Stomach (tissue), 9 donors: ENCODE data around the gene GORASP1. TPM values are rescaled to one million over a fixed set of nuclear protein-coding genes. Genes with fewer than 3 reads are reported as not detected.

Source experiments
- DNase-seq, 2 donors: peaks; one replicate each; pipeline versions ENCODE4 v3.0.0 to v3.0.0-alpha.2; 2013 to 2019
- H3K27ac ChIP-seq, 5 donors: fragments of 200-600 bp in 4 of 5; sonication (generic) in 4 of 5; one replicate each; pipeline ENCODE4 v1.5.1; 2013 to 2019; ENCODE audit warnings: mild to moderate bottlenecking in 1 of 5, moderate library complexity in 1 of 5
- H3K27me3 ChIP-seq, 3 donors: fragments of 200-600 bp; sonication (generic); one replicate each; pipeline ENCODE4 v1.5.1; 2017 to 2019; ENCODE audit warnings: mixed run types in 1 of 3
- H3K36me3 ChIP-seq, 4 donors: fragments of 200-600 bp; sonication (generic); 1 replicate in 3 of 4; 2 replicates in 1 of 4; pipeline ENCODE4 v1.5.1; 2016 to 2019
- H3K4me1 ChIP-seq, 4 donors: fragments of 200-600 bp; sonication (generic); one replicate each; pipeline ENCODE4 v1.5.1; 2016 to 2019
- H3K4me3 ChIP-seq, 4 donors: fragments of 200-600 bp; sonication (generic) in 3 of 4; one replicate each; pipeline ENCODE4 v1.5.1; 2016 to 2019; ENCODE audit warnings: mild to moderate bottlenecking in 1 of 4
- H3K9me3 ChIP-seq, 4 donors: fragments of 200-600 bp; sonication (generic); one replicate each; pipeline ENCODE4 v1.5.1; 2016 to 2019
- CTCF ChIP-seq, 7 experiments: fragments of 450-650 bp in 4 of 7; fragments of 200-600 bp in 3 of 7; sonication (generic) in 3 of 7; IDR thresholded peaks; one replicate each; pipeline ENCODE4 v1.5.1; 2016 to 2019; ENCODE audit warnings: antibody characterized with exemption in 7 of 7, control low read depth in 2 of 7, mild to moderate bottlenecking in 1 of 7
- EP300 ChIP-seq: sonication (generic); formaldehyde crosslinking; IDR thresholded peaks from one replicate; pipeline ENCODE4 v1.6.1; 2017; ENCODE audit warnings: antibody characterized with exemption
- POLR2A ChIP-seq, 4 donors: fragments of 450-650 bp; IDR thresholded peaks; one replicate each; pipeline ENCODE4 v1.6.1; 2016; ENCODE audit warnings: antibody characterized with exemption in 4 of 4, control low read depth in 2 of 4, mild to moderate bottlenecking in 1 of 4, moderate library complexity in 1 of 4
- POLR2AphosphoS5 ChIP-seq, 3 donors: sonication (generic); formaldehyde crosslinking; IDR thresholded peaks; one replicate each; pipeline ENCODE4 v1.6.1; 2016; ENCODE audit warnings: antibody characterized with exemption in 3 of 3
- WGBS, 5 donors: extraction: QIAGEN DNeasy Blood & Tissue Kit in 3 of 5; methylation state at CpG; one replicate each; pipeline versions ENCODE4 v1.1.5 to v1.1.7; 2013 to 2018; 5-methylcytosine and 5-hydroxymethylcytosine counted together
- intact Hi-C: fragments of 100-400 bp; cut with DNase I; formaldehyde crosslinking; loops from one replicate; pipeline ENCODE4 v1.15.1; 2023; ENCODE audit warnings: low total_unique reads
- polyA plus RNA-seq, 3 donors: library from polyadenylated mRNA; stranded (reverse); fragments of 200-250 nt; gene quantifications; one replicate each; pipeline ENCODE4 v1.2.3, GENCODE V29; 2013
- total RNA-seq, 5 donors: library from RNA; depleted of rRNA; stranded (reverse); fragments of >200 nt; gene quantifications; one replicate each; pipeline versions ENCODE4 v1.1.0 to v1.2.3, GENCODE V29; 2014 to 2016
- donor health status: healthy with polysubstance abuse.
- donor health status: Bipolar disorder and iron deficiency.
- donor health status: healthy.

GORASP1 gene
- total and polyA plus RNA-seq, 8 donors = 9.3 to 68.7 (median 42.5) TPM

GRCh38 chr3:39137435-39137936, 30.1 kb upstream of the GORASP1 start:
- no peak for DNase-seq
- intact Hi-C loops = no loop called here
- Histone ChIP-seq H3K4me3 (no peak overlapping the region), H3K36me3 (peaks cover 10 to 64% (median 36%) of the 10 kb centered on the region in 4 donors), H3K9me3 (no peaks in the 10 kb centered on the region), H3K27ac (no peak overlapping the region), H3K27me3 (no peaks in the 10 kb centered on the region), H3K4me1 (peaks cover 32 to 71% (median 56%) of the 10 kb centered on the region in 4 donors)
- TF ChIP-seq POLR2A (IDR thresholded peaks at IDR 0.05) (no peak), CTCF (IDR thresholded peaks at IDR 0.05) (no peak), POLR2AphosphoS5 (IDR thresholded peaks at IDR 0.05) (no peak), EP300 (no peak)
- WGBS, 5 donors = 93 to 98% (median 97%) methylated on average over 14 to 18 of the region's 18 CpGs

- Histone ChIP-seq H3K27me3 (no peaks in the 10 kb centered on the region), H3K9me3 (no peaks in the 10 kb centered on the region), H3K4me3 (no peak overlapping the region), H3K4me1 (peaks cover 25 to 67% (median 50%) of the 10 kb centered on the region in 4 donors), H3K36me3 (peaks cover 3 to 57% (median 29%) of the 10 kb centered on the region in 4 donors), H3K27ac (no peak overlapping the region)
- intact Hi-C loops = no loop called here
- WGBS, 5 donors = 91 to 95% (median 93%) methylated on average over 16 to 21 of the region's 21 CpGs
- no peak for DNase-seq
- TF ChIP-seq POLR2A (IDR thresholded peaks at IDR 0.05) (no peak), CTCF (IDR thresholded peaks at IDR 0.05) (no peak), POLR2AphosphoS5 (IDR thresholded peaks at IDR 0.05) (no peak), EP300 (no peak)
Observed at GRCh38 chr3:39136533-39137434, 29.4 kb upstream of the GORASP1 start.

DNA sequence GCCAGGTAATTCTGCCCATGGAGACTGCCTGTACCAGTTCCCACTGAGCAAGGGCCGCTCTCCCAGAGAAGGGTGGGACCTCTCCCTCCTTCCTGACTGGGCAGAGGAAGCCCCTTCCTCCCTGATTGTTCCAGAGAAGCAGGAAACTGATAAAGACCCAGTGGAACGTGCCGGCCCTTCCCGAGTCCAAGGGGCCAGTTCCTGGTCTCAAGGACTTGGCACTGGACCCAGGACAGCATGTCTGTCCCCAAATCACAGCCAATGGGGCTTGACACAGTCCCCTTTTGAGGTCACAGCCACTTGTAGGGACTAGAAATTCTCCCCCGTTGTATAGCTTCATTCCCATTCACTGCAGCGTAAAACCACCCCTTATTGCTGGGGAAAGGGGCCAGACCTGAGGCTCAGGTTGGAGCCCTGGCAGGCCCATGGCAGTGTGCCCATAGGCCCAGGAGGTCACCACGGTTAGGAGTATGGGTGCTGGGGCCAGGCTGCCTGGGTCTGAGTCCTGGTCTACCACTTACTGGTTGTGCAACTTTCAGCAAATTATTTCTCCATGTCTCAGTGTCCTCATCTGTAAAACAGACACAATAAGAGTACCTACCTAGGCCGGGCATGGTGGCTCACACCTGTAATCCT, 27.9 kb upstream of the GORASP1 start:
- TF ChIP-seq POLR2A (IDR thresholded peaks at IDR 0.05) (no peak), POLR2AphosphoS5 (IDR thresholded peaks at IDR 0.05) (peak; percentile 19 to 38 (median 34)), CTCF (IDR thresholded peaks at IDR 0.05) (no peak)
- H3K27ac ChIP-seq = peak overlapping the region in 1 of 5 donors; percentile 29
- H3K27me3 ChIP-seq = no peaks in the 10 kb centered on the region
- peak in 1 of 2 donors; percentile 66 for DNase-seq
- no peak overlapping the region for H3K4me3 ChIP-seq
- H3K9me3 ChIP-seq = no peaks in the 10 kb centered on the region
- intact Hi-C loops = no loop called here
- H3K4me1 ChIP-seq = peaks cover 14 to 57% (median 42%) of the 10 kb centered on the region in 4 donors
- H3K36me3 ChIP-seq = peaks cover under 1 to 42% (median 16%) of the 10 kb centered on the region in 4 donors
- 51 to 67% (median 59%) methylated on average over 8 of the region's 8 CpGs for WGBS, 5 donors

- H3K4me1 ChIP-seq = peaks cover 7 to 51% (median 36%) of the 10 kb centered on the region in 4 donors
- 81 to 100% (median 86%) methylated on average over 1 to 7 of the region's 7 CpGs for WGBS, 5 donors
- peaks cover 0 to 33% (median 14%) of the 10 kb centered on the region in 4 donors for H3K36me3 ChIP-seq
- H3K27ac ChIP-seq = no peak overlapping the region
- intact Hi-C loops = no loop called here
- no peak overlapping the region for H3K4me3 ChIP-seq
- no peak for DNase-seq
- TF ChIP-seq EP300 = no peak
- TF ChIP-seq POLR2AphosphoS5 (IDR thresholded peaks at IDR 0.05) = no peak
- no peak for TF ChIP-seq CTCF (IDR thresholded peaks at IDR 0.05)
- TF ChIP-seq POLR2A (IDR thresholded peaks at IDR 0.05) = no peak
- H3K27me3 ChIP-seq = no peaks in the 10 kb centered on the region
- H3K9me3 ChIP-seq = no peaks in the 10 kb centered on the region
Observed at GRCh38 chr3:39134305-39134704, 26.9 kb upstream of the GORASP1 start.
